ENCODE results near the gene ADD1. TPM values are rescaled to one million over a fixed set of nuclear protein-coding genes. Genes with fewer than 3 reads are reported as not detected.
A peak's percentile ranks its signal among the peaks of the same experiment; 100 is the strongest.
"Not testable (repeated sequence)": the region's sequence is repeated elsewhere in the genome, so short reads cannot be mapped to it uniquely, and the experiment has no call there.

The ADD1 gene
- polyA plus RNA-seq, 3 donors: 76.1 to 122 (median 103) TPM

GRCh38 chr4:2937146-2937857 lies 93.7 kb downstream of the ADD1 start:
- H3K4me1 Mint-ChIP-seq: peaks cover 32% of the 10 kb centered on the region
- H3K9me3 Mint-ChIP-seq: no peaks in the 10 kb centered on the region
- no peak for TF ChIP-seq CTCF (IDR thresholded peaks at IDR 0.05)
- Histone ChIP-seq H3K9ac (ENCODE audit: insufficient read depth, low read length, poor library complexity, severe bottlenecking) (no peak overlapping the region), H3K4me2 (replicated peaks; ENCODE audit: extremely low read depth, low read length, poor library complexity, severe bottlenecking) (no peak overlapping the region), H3K79me2 (ENCODE audit: insufficient read depth, low read length) (peaks cover 44% of the 10 kb centered on the region), H3K27ac (ENCODE audit: low read depth in 1 of 2, low read length in 2 of 2) (no peak overlapping the region), H3K27me3 (ENCODE audit: control insufficient read depth in 2 of 2, insufficient read depth in 2 of 2, low read length in 2 of 2) (no peaks in the 10 kb centered on the region), H3K4me1 (ENCODE audit: control insufficient read depth in 1 of 2, insufficient read depth in 2 of 2, low read length in 2 of 2) (peaks cover 29 to 31% of the 10 kb centered on the region in 2 donors), H3K4me3 (replicated peaks in 1 of 3; ENCODE audit: low read depth in 2 of 3, low read length in 3 of 3) (no peak overlapping the region), H2AFZ (ENCODE audit: insufficient read depth, low read depth, low read length, poor library complexity, severe bottlenecking) (no peak overlapping the region), H3K36me3 (replicated peaks in 1 of 2; ENCODE audit: control insufficient read depth in 1 of 2, insufficient read depth in 2 of 2, low read length in 2 of 2) (peaks cover 51 to 57% of the 10 kb centered on the region in 2 donors), H4K20me1 (ENCODE audit: insufficient read depth, low read length) (peaks cover 47% of the 10 kb centered on the region), H3K9me3 (replicated peaks in 1 of 2; ENCODE audit: control insufficient read depth in 1 of 2, insufficient read depth in 1 of 2, low read length in 2 of 2) (no peaks in the 10 kb centered on the region)
- H3K27ac Mint-ChIP-seq: peak overlapping the region in 2 of 7 donors; percentile 31 to 47
- peaks cover 48 to 58% of the 10 kb centered on the region in 2 donors for H3K36me3 Mint-ChIP-seq
- WGBS (ENCODE audit: insufficient coverage): 93% methylated on average over 20 of the region's 23 CpGs
- intact Hi-C loops (cut with micrococcal nuclease): loop anchor here (10.0 kb wide), 1 partner anchor 93 kb away; the partner anchor contains the start of gene ADD1 (in 2 of the 2)
- peak overlapping the region in 1 of 2 donors; percentile 27 for H3K4me3 Mint-ChIP-seq
- DNase-seq: no peak
- no peaks in the 10 kb centered on the region for H3K27me3 Mint-ChIP-seq (ENCODE audit: low read depth in 3 of 3)

GRCh38 chr4:2937986-2938385 lies 94.3 kb downstream of the ADD1 start:
- H3K36me3 Mint-ChIP-seq: peaks cover 51 to 65% of the 10 kb centered on the region in 2 donors
- Histone ChIP-seq H3K27me3 (ENCODE audit: control insufficient read depth in 2 of 2, insufficient read depth in 2 of 2, low read length in 2 of 2) (no peaks in the 10 kb centered on the region), H3K27ac (ENCODE audit: low read depth in 1 of 2, low read length in 2 of 2) (no peak overlapping the region), H3K4me1 (ENCODE audit: control insufficient read depth in 1 of 2, insufficient read depth in 2 of 2, low read length in 2 of 2) (peaks cover 23 to 24% of the 10 kb centered on the region in 2 donors), H3K9ac (ENCODE audit: insufficient read depth, low read length, poor library complexity, severe bottlenecking) (no peak overlapping the region), H3K79me2 (ENCODE audit: insufficient read depth, low read length) (peaks cover 37% of the 10 kb centered on the region), H3K9me3 (replicated peaks in 1 of 2; ENCODE audit: control insufficient read depth in 1 of 2, insufficient read depth in 1 of 2, low read length in 2 of 2) (no peaks in the 10 kb centered on the region), H4K20me1 (ENCODE audit: insufficient read depth, low read length) (peaks cover 40% of the 10 kb centered on the region), H2AFZ (ENCODE audit: insufficient read depth, low read depth, low read length, poor library complexity, severe bottlenecking) (no peak overlapping the region), H3K36me3 (replicated peaks in 1 of 2; ENCODE audit: control insufficient read depth in 1 of 2, insufficient read depth in 2 of 2, low read length in 2 of 2) (peaks cover 57 to 64% of the 10 kb centered on the region in 2 donors), H3K4me3 (replicated peaks in 1 of 3; ENCODE audit: low read depth in 2 of 3, low read length in 3 of 3) (no peak overlapping the region), H3K4me2 (replicated peaks; ENCODE audit: extremely low read depth, low read length, poor library complexity, severe bottlenecking) (no peak overlapping the region)
- no peaks in the 10 kb centered on the region for H3K27me3 Mint-ChIP-seq (ENCODE audit: low read depth in 3 of 3)
- no peak for TF ChIP-seq CTCF (IDR thresholded peaks at IDR 0.05)
- no peak for DNase-seq
- H3K9me3 Mint-ChIP-seq: no peaks in the 10 kb centered on the region
- H3K4me3 Mint-ChIP-seq: no peak overlapping the region
- 86% methylated on average over 3 of the region's 12 CpGs for WGBS (ENCODE audit: insufficient coverage)
- peaks cover 25% of the 10 kb centered on the region for H3K4me1 Mint-ChIP-seq
- peak overlapping the region in 1 of 7 donors; percentile 61 for H3K27ac Mint-ChIP-seq
- intact Hi-C loops (cut with micrococcal nuclease): loop anchor here (10.0 kb wide), 1 partner anchor 93 kb away; the partner anchor contains the start of gene ADD1 (in 2 of the 2)

- H3K27ac ChIP-seq (ENCODE audit: low read depth in 1 of 2, low read length in 2 of 2); H3K27me3 ChIP-seq (ENCODE audit: control insufficient read depth in 2 of 2, insufficient read depth in 2 of 2, low read length in 2 of 2); H3K9me3 ChIP-seq (replicated peaks in 1 of 2; ENCODE audit: control insufficient read depth in 1 of 2, insufficient read depth in 1 of 2, low read length in 2 of 2); H3K9me3 Mint-ChIP-seq; DNase-seq; H3K9ac ChIP-seq (ENCODE audit: insufficient read depth, low read length, poor library complexity, severe bottlenecking); H2AFZ ChIP-seq (ENCODE audit: insufficient read depth, low read depth, low read length, poor library complexity, severe bottlenecking); H3K4me3 ChIP-seq (replicated peaks in 1 of 3; ENCODE audit: low read depth in 2 of 3, low read length in 3 of 3); H3K4me3 Mint-ChIP-seq; H3K27me3 Mint-ChIP-seq (ENCODE audit: low read depth in 3 of 3); H3K4me2 ChIP-seq (replicated peaks; ENCODE audit: extremely low read depth, low read length, poor library complexity, severe bottlenecking): not testable (repeated sequence)
- 96% methylated on average over 6 of the region's 10 CpGs for WGBS (ENCODE audit: insufficient coverage)
- H3K27ac Mint-ChIP-seq: peak overlapping the region in 1 of 7 donors; percentile 57
- H4K20me1 ChIP-seq (ENCODE audit: insufficient read depth, low read length): peaks cover 36% of the 10 kb centered on the region
- peaks cover 54 to 67% of the 10 kb centered on the region in 2 donors for H3K36me3 Mint-ChIP-seq
- peaks cover 61 to 68% of the 10 kb centered on the region in 2 donors for H3K36me3 ChIP-seq (replicated peaks in 1 of 2; ENCODE audit: control insufficient read depth in 1 of 2, insufficient read depth in 2 of 2, low read length in 2 of 2)
- H3K79me2 ChIP-seq (ENCODE audit: insufficient read depth, low read length): peaks cover 33% of the 10 kb centered on the region
- intact Hi-C loops (cut with micrococcal nuclease): loop anchor here (10.0 kb wide), 1 partner anchor 94 kb away; the partner anchor contains the start of gene ADD1 (in 2 of the 2)
- H3K4me1 Mint-ChIP-seq: peaks cover 21% of the 10 kb centered on the region
- peaks cover 18 to 19% of the 10 kb centered on the region in 2 donors for H3K4me1 ChIP-seq (ENCODE audit: control insufficient read depth in 1 of 2, insufficient read depth in 2 of 2, low read length in 2 of 2)
Observed at GRCh38 chr4:2938411-2938810, 94.8 kb downstream of the ADD1 start.
